ENCODE data around the gene ZNF732. TPM values are rescaled to one million over a fixed set of nuclear protein-coding genes. Genes with fewer than 3 reads are reported as not detected.

The ZNF732 gene
- total and polyA plus RNA-seq, 4 donors, result 0.89 TPM; not detected in 3

- H3K9me3 ChIP-seq (ENCODE audit: control insufficient read depth in 4 of 4, low read length in 3 of 4), result peaks cover 24 to 53% (median 27%) of the 10 kb centered on the region in 4 donors
- no peaks in the 10 kb centered on the region for H3K4me1 ChIP-seq (ENCODE audit: control insufficient read depth in 4 of 4, insufficient read depth in 4 of 4, low read length in 3 of 4)
- TF ChIP-seq HNF4A (conservative IDR thresholded peaks at IDR 0.05) (no peak), TAF1 (conservative IDR thresholded peaks at IDR 0.05) (no peak), MAX (IDR thresholded peaks at IDR 0.05) (no peak), FOXA1 (IDR thresholded peaks at IDR 0.05) (no peak), SP1 (IDR thresholded peaks at IDR 0.05) (no peak), ZBTB33 (IDR thresholded peaks at IDR 0.05) (no peak), YY1 (IDR thresholded peaks at IDR 0.05) (no peak), ATF3 (IDR thresholded peaks at IDR 0.05) (no peak), RXRA (IDR thresholded peaks at IDR 0.05) (no peak), FOXA2 (IDR thresholded peaks at IDR 0.05) (no peak), GABPA (IDR thresholded peaks at IDR 0.05 in 1 of 2, conservative IDR thresholded peaks at IDR 0.05 in 1 of 2) (no peak), CTCF (IDR thresholded peaks at IDR 0.05; ENCODE audit: low read depth, low read length, missing input control) (no peak), NR2F2 (IDR thresholded peaks at IDR 0.05) (no peak), EGR1 (IDR thresholded peaks at IDR 0.05; ENCODE audit: low read depth in 2 of 2) (no peak), JUND (IDR thresholded peaks at IDR 0.05) (no peak), HNF4G (IDR thresholded peaks at IDR 0.05) (no peak)
- no peak overlapping the region for H3K4me3 ChIP-seq (ENCODE audit: low read depth in 1 of 3, low read length in 3 of 3)
- H3K36me3 ChIP-seq (ENCODE audit: control insufficient read depth in 4 of 4, insufficient read depth in 3 of 4, low read depth in 1 of 4, low read length in 3 of 4), result no peaks in the 10 kb centered on the region
- no peak overlapping the region for H3K27ac ChIP-seq (ENCODE audit: low read depth in 1 of 2, low read length in 2 of 2)
- 91% methylated on average over 2 of the region's 2 CpGs for WGBS
- no peak overlapping the region for H3K9ac ChIP-seq (ENCODE audit: low read depth in 1 of 2, low read length in 2 of 2)
- H3K27me3 ChIP-seq (ENCODE audit: control insufficient read depth in 4 of 4, insufficient read depth in 4 of 4, low read length in 3 of 4), result no peaks in the 10 kb centered on the region
- no peak for DNase-seq (ENCODE audit: low spot score)
Observed at GRCh38 chr4:252065-252601, 53.1 kb downstream of the ZNF732 start.

GRCh38 chr4:244471-244870 lies 60.8 kb downstream of the ZNF732 start:
- Histone ChIP-seq H3K27me3 (ENCODE audit: control insufficient read depth in 4 of 4, insufficient read depth in 4 of 4, low read length in 3 of 4) (no peaks in the 10 kb centered on the region), H3K4me3 (ENCODE audit: low read depth in 1 of 3, low read length in 3 of 3) (no peak overlapping the region), H3K4me1 (ENCODE audit: control insufficient read depth in 4 of 4, insufficient read depth in 4 of 4, low read length in 3 of 4) (peaks cover 0 to 4% (median 1%) of the 10 kb centered on the region in 4 donors), H3K27ac (ENCODE audit: low read depth in 1 of 2, low read length in 2 of 2) (no peak overlapping the region), H3K9me3 (ENCODE audit: control insufficient read depth in 4 of 4, low read length in 3 of 4) (peaks cover 3 to 7% (median 4%) of the 10 kb centered on the region in 4 donors), H3K36me3 (ENCODE audit: control insufficient read depth in 4 of 4, insufficient read depth in 3 of 4, low read depth in 1 of 4, low read length in 3 of 4) (no peaks in the 10 kb centered on the region), H3K9ac (ENCODE audit: low read depth in 1 of 2, low read length in 2 of 2) (no peak overlapping the region)
- WGBS, result 17% methylated on average over 7 of the region's 7 CpGs
- DNase-seq (ENCODE audit: low spot score), result peak; percentile 38
- TF ChIP-seq HNF4G (IDR thresholded peaks at IDR 0.05) (no peak), ATF3 (IDR thresholded peaks at IDR 0.05) (no peak), RAD21 (IDR thresholded peaks at IDR 0.05) (peak; percentile 83 to 84), CTCF (IDR thresholded peaks at IDR 0.05; ENCODE audit: low read depth, low read length, missing input control) (peak; percentile 80), TAF1 (conservative IDR thresholded peaks at IDR 0.05) (no peak)

Measured in liver (tissue), 9 donors.